HepG2 (cell line): ENCODE results near the gene ZFP62. TPM values are rescaled to one million over a fixed set of nuclear protein-coding genes. Genes with fewer than 3 reads are reported as not detected.
A peak's percentile ranks its signal among the peaks of the same experiment; 100 is the strongest.

Experiments used
- ATF1 ChIP-seq: IDR thresholded peaks from 2 replicates; pipeline ENCODE4 v1.6.1; 2016; ENCODE audit warnings: mild to moderate bottlenecking, control low read depth
- MYNN ChIP-seq: sonication (generic); formaldehyde crosslinking; IDR thresholded peaks from 2 replicates; pipeline ENCODE4 v1.4.0; 2020; ENCODE audit warnings: mild to moderate bottlenecking, low read depth, missing genetic modification reagents
- NFYB ChIP-seq: sonication (generic); formaldehyde crosslinking; IDR thresholded peaks from 2 replicates; pipeline ENCODE4 v1.4.0; 2020; ENCODE audit warnings: missing genetic modification reagents
- PCBP1 ChIP-seq: fragments of 200-400 bp; formaldehyde crosslinking; IDR thresholded peaks from 2 replicates; pipeline ENCODE4 v1.6.1; 2017; ENCODE audit warnings: mild to moderate bottlenecking, low read depth, low read length, borderline replicate concordance
- TARDBP ChIP-seq: sonication (generic); formaldehyde crosslinking; IDR thresholded peaks from 2 replicates; pipeline ENCODE4 v1.8.0; 2022; ENCODE audit warnings: mild to moderate bottlenecking, missing genetic modification reagents
- ZBTB8A ChIP-seq: sonication (generic); formaldehyde crosslinking; IDR thresholded peaks from 2 replicates; pipeline ENCODE4 v1.4.0; 2020; ENCODE audit warnings: mild to moderate bottlenecking, low read depth, missing genetic modification reagents, borderline replicate concordance
- ZFP41 ChIP-seq: sonication (generic); formaldehyde crosslinking; IDR thresholded peaks from 2 replicates; pipeline ENCODE4 v1.4.0; 2020; ENCODE audit warnings: mild to moderate bottlenecking, missing genetic modification reagents, borderline replicate concordance
- ZNF274 ChIP-seq: sonication (generic); formaldehyde crosslinking; IDR thresholded peaks from 2 replicates; pipeline ENCODE4 v1.5.1; 2020; ENCODE audit warnings: mild to moderate bottlenecking, missing genetic modification reagents
- ZNF552 ChIP-seq: sonication (generic); formaldehyde crosslinking; IDR thresholded peaks from 2 replicates; pipeline ENCODE4 v1.9.0; 2022; ENCODE audit warnings: missing genetic modification reagents, mild to moderate bottlenecking, borderline replicate concordance
- ZNF841 ChIP-seq: sonication (generic); formaldehyde crosslinking; IDR thresholded peaks from 2 replicates; pipeline ENCODE4 v1.8.1; 2023; ENCODE audit warnings: missing genetic modification reagents, borderline replicate concordance
- polyA plus RNA-seq, 8 experiments: library from polyadenylated mRNA; depleted of rRNA in 3 of 8; stranded (reverse) in 7 of 8; unstranded in 1 of 8; fragments of >200 nt; fragmentation: Illumina TruSeq in 4 of 8; extraction: Trizol in 4 of 8; gene quantifications; 2 replicates each; pipeline versions ENCODE4 v1.2.1 to v1.2.3, GENCODE V29; 2011 to 2016; ENCODE audit warnings: low read depth in 4 of 8, missing spikeins in 1 of 8, mixed read lengths in 1 of 8; ENCODE audit not compliant: insufficient read depth in 1 of 8
- total RNA-seq, 5 experiments: library from RNA; depleted of rRNA; stranded (reverse); fragments of >200 nt; fragmentation: Illumina TruSeq; extraction: Trizol; gene quantifications; 2 replicates each; pipeline ENCODE4 v1.2.3, GENCODE V29; 2016; ENCODE audit warnings: low read depth in 1 of 5
- TF ChIP-seq, protein P1 (sequence below): sonication (generic); formaldehyde crosslinking; IDR thresholded peaks from 2 replicates; pipeline ENCODE4 v1.4.0; 2020; ENCODE audit warnings: mild to moderate bottlenecking, missing genetic modification reagents
- TF ChIP-seq, protein P2 (sequence below): sonication (generic); formaldehyde crosslinking; IDR thresholded peaks from 2 replicates; pipeline ENCODE4 v1.4.0; 2020; ENCODE audit warnings: missing genetic modification reagents, low read depth, mild to moderate bottlenecking, borderline replicate concordance
- TF ChIP-seq, protein P3 (sequence below): sonication (generic); formaldehyde crosslinking; IDR thresholded peaks from 2 replicates; pipeline ENCODE4 v1.8.1; 2023; ENCODE audit warnings: mild to moderate bottlenecking, inconsistent platforms, moderate library complexity, missing genetic modification reagents, borderline replicate concordance
- TF ChIP-seq, protein P4 (sequence below): sonication (generic); formaldehyde crosslinking; IDR thresholded peaks from 2 replicates; pipeline ENCODE4 v1.4.0; 2020; ENCODE audit warnings: missing genetic modification reagents, borderline replicate concordance
- TF ChIP-seq, protein P5 (sequence below): sonication (generic); formaldehyde crosslinking; IDR thresholded peaks from 2 replicates; pipeline ENCODE4 v1.4.0; 2020; ENCODE audit warnings: missing genetic modification reagents
- TF ChIP-seq, protein P6 (sequence below): sonication (generic); formaldehyde crosslinking; IDR thresholded peaks from 2 replicates; pipeline ENCODE4 v1.5.1; 2020; ENCODE audit warnings: missing genetic modification reagents, mild to moderate bottlenecking, borderline replicate concordance

The ZFP62 gene
- total and polyA plus RNA-seq, 2 of the 13 experiments (the other 11 are each of a cell fraction or from before 2014, with no cell fraction given): 8.2 to 19.4 TPM

DNA sequence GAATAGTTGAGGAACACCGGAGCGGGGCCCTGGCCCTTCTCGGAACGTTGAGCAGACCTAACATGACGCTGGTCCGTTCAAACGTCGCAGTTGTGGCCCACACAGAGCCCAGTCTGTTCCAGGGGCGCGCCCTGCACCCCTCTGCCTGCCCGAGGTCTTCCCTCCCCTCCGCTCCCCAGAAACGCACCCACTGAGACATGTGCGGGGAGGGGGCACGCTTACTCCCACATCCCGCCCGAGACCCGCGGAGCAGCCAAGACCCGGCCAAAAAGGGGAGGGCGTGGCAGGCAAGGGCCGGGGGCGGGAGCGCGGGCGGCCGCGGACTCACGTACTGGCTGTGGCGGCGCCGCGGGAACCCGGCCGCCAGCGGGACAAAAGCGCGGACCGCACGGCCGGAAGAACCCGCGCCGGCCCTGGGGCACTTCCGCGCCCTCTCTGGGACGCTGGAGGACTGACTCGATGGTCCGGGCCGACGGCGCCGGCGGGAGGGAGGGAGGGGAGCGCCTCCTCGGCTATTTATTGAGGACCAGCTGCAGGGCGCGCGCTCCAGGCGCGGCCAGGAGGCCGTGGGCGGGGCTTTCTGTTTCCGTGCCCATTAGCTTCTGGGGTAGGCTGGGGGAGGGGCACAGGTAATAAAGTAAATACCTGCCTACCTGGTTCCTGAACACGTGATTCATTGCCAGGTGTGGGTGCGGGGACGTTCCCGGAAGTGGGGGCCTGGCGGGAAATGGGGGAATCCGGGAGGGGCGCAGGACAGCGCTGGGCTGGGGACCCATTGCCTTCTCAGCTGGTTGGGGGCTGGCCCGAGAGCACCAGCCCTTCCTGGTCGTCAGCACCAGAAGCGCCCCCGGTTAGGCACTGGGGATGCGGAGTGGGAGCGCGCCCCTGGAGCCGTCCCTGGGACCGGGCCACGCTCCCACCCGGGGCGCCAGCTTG is at the start of gene ZFP62 (continued):
- TF ChIP-seq, protein P1, sequence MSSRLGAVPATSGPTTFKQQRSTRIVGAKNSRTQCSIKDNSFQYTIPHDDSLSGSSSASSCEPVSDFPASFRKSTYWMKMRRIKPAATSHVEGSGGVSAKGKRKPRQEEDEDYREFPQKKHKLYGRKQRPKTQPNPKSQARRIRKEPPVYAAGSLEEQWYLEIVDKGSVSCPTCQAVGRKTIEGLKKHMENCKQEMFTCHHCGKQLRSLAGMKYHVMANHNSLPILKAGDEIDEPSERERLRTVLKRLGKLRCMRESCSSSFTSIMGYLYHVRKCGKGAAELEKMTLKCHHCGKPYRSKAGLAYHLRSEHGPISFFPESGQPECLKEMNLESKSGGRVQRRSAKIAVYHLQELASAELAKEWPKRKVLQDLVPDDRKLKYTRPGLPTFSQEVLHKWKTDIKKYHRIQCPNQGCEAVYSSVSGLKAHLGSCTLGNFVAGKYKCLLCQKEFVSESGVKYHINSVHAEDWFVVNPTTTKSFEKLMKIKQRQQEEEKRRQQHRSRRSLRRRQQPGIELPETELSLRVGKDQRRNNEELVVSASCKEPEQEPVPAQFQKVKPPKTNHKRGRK (CRISPR knock-in tag): no peak
- TF ChIP-seq, protein P2, sequence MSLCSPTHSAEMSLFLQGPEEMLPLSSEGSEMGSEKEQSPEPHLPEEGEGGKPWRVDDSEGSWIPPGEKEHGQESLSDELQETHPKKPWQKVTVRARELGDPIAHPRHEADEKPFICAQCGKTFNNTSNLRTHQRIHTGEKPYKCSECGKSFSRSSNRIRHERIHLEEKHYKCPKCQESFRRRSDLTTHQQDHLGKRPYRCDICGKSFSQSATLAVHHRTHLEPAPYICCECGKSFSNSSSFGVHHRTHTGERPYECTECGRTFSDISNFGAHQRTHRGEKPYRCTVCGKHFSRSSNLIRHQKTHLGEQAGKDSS (CRISPR knock-in tag): no peak; the same call in 1 of the 2 replicates
- TF ChIP-seq ZNF552 (CRISPR knock-in tag) (no peak), ATF1 (no peak), TARDBP (CRISPR knock-in tag) (peak; percentile 87; the same call in 1 of the 2 replicates), NFYB (CRISPR knock-in tag) (peak; percentile 18; the same call in 1 of the 2 replicates), ZNF274 (CRISPR knock-in tag) (peak; percentile 32; the same call in 1 of the 2 replicates), ZFP41 (CRISPR knock-in tag) (no peak), PCBP1 (no peak), ZNF841 (CRISPR knock-in tag) (no peak), ZBTB8A (CRISPR knock-in tag) (no peak), MYNN (CRISPR knock-in tag) (no peak)
- TF ChIP-seq, protein P3, sequence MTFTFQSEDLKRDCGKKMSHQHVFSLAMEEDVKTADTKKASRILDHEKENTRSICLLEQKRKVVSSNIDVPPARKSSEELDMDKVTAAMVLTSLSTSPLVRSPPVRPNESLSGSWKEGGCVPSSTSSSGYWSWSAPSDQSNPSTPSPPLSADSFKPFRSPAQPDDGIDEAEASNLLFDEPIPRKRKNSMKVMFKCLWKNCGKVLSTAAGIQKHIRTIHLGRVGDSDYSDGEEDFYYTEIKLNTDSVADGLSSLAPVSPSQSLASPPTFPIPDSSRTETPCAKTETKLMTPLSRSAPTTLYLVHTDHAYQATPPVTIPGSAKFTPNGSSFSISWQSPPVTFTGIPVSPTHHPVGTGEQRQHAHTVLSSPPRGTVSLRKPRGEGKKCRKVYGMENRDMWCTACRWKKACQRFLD (CRISPR knock-in tag): 0 out of 2 replicates have a peak, but pooled peaks have one; percentile 43
- TF ChIP-seq, protein P4, sequence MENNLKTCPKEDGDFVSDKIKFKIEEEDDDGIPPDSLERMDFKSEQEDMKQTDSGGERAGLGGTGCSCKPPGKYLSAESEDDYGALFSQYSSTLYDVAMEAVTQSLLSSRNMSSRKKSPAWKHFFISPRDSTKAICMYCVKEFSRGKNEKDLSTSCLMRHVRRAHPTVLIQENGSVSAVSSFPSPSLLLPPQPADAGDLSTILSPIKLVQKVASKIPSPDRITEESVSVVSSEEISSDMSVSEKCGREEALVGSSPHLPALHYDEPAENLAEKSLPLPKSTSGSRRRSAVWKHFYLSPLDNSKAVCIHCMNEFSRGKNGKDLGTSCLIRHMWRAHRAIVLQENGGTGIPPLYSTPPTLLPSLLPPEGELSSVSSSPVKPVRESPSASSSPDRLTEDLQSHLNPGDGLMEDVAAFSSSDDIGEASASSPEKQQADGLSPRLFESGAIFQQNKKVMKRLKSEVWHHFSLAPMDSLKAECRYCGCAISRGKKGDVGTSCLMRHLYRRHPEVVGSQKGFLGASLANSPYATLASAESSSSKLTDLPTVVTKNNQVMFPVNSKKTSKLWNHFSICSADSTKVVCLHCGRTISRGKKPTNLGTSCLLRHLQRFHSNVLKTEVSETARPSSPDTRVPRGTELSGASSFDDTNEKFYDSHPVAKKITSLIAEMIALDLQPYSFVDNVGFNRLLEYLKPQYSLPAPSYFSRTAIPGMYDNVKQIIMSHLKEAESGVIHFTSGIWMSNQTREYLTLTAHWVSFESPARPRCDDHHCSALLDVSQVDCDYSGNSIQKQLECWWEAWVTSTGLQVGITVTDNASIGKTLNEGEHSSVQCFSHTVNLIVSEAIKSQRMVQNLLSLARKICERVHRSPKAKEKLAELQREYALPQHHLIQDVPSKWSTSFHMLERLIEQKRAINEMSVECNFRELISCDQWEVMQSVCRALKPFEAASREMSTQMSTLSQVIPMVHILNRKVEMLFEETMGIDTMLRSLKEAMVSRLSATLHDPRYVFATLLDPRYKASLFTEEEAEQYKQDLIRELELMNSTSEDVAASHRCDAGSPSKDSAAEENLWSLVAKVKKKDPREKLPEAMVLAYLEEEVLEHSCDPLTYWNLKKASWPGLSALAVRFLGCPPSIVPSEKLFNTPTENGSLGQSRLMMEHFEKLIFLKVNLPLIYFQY (CRISPR knock-in tag): no peak; the same call in 1 of the 2 replicates
- TF ChIP-seq, protein P5, sequence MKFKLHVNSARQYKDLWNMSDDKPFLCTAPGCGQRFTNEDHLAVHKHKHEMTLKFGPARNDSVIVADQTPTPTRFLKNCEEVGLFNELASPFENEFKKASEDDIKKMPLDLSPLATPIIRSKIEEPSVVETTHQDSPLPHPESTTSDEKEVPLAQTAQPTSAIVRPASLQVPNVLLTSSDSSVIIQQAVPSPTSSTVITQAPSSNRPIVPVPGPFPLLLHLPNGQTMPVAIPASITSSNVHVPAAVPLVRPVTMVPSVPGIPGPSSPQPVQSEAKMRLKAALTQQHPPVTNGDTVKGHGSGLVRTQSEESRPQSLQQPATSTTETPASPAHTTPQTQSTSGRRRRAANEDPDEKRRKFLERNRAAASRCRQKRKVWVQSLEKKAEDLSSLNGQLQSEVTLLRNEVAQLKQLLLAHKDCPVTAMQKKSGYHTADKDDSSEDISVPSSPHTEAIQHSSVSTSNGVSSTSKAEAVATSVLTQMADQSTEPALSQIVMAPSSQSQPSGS (CRISPR knock-in tag): no peak
- TF ChIP-seq, protein P6, sequence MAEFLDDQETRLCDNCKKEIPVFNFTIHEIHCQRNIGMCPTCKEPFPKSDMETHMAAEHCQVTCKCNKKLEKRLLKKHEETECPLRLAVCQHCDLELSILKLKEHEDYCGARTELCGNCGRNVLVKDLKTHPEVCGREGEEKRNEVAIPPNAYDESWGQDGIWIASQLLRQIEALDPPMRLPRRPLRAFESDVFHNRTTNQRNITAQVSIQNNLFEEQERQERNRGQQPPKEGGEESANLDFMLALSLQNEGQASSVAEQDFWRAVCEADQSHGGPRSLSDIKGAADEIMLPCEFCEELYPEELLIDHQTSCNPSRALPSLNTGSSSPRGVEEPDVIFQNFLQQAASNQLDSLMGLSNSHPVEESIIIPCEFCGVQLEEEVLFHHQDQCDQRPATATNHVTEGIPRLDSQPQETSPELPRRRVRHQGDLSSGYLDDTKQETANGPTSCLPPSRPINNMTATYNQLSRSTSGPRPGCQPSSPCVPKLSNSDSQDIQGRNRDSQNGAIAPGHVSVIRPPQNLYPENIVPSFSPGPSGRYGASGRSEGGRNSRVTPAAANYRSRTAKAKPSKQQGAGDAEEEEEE (CRISPR knock-in tag): no peak
